ENCODE data around the gene LIN9. TPM values are rescaled to one million over a fixed set of nuclear protein-coding genes. Genes with fewer than 3 reads are reported as not detected.
"Not testable (repeated sequence)": the region's sequence is repeated elsewhere in the genome, so short reads cannot be mapped to it uniquely, and the experiment has no call there.

LIN9 gene
- total RNA-seq, 1 donor from 2014 or later = 1.3 TPM

- no peak for DNase-seq (ENCODE audit: low spot score)
Measured at GRCh38 chr1:226276077-226276682, 32.8 kb downstream of the LIN9 start.

- no peak for DNase-seq (ENCODE audit: low spot score)
Measured at GRCh38 chr1:226274138-226274537, 34.8 kb downstream of the LIN9 start.

DNA sequence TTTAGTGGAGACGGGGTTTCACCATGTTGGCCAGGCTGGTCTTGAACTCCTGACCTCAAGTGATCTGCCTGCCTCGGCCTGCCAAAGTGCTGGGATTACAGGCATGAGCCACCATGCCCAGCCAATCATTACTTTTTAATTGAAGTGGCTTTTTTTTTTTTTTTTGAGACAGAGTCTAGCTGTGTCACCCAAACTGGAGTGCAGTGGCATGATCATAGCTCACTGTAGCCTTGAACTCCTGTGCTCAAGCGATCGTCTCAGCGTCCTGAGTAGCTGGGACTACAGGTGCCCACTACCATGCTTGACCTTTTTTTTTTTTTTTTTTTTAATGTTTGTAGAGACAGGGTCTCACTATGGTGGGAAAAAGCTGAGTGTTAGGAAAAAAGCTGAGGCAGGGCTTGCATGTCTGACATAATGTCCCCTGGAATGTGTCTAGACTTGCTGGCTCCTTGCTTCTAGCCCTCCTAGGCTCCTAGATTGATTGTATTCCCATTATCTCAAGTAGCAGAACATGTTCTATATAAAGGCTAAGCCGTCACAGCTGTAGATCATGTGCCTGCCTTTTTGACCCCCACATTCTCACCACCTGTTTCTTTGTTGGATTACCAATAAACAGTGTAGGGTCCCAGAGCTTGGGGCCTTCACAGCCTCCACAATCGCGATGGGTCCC, 36.6 kb downstream of the LIN9 start:
- DNase-seq (ENCODE audit: low spot score) = not testable (repeated sequence)

- DNase-seq (ENCODE audit: low spot score) = no peak
Measured at GRCh38 chr1:226268421-226269124, 40.4 kb downstream of the LIN9 start.

- DNase-seq (ENCODE audit: low spot score) = no peak
Measured at GRCh38 chr1:226261818-226262217, 47.1 kb downstream of the LIN9 start.

- DNase-seq (ENCODE audit: low spot score) = no peak
Measured at GRCh38 chr1:226255380-226255779, 53.6 kb downstream of the LIN9 start.

DNA sequence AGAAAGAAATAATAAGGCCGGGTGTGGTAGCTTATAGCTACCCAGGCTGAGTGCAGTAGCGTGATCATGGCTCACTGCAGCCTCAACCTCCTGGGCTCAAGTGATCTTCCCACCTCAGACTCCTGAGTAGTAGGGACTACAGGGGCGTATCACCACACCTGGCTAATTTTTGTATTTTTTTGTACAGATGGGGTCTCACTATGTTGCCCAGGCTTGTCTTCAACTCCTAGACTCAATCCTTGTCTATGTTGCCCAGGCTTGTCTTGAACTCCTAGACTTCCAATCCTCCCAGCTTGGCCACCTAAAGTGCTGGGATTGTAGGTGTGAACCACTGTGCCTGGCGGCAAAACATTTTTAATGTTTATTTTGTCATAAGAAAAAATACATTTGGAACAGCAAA, 55.0 kb downstream of the LIN9 start:
- no peak for DNase-seq (ENCODE audit: low spot score)

- not testable (repeated sequence) for DNase-seq (ENCODE audit: low spot score)
Measured at GRCh38 chr1:226252841-226253240, 56.1 kb downstream of the LIN9 start.

DNA sequence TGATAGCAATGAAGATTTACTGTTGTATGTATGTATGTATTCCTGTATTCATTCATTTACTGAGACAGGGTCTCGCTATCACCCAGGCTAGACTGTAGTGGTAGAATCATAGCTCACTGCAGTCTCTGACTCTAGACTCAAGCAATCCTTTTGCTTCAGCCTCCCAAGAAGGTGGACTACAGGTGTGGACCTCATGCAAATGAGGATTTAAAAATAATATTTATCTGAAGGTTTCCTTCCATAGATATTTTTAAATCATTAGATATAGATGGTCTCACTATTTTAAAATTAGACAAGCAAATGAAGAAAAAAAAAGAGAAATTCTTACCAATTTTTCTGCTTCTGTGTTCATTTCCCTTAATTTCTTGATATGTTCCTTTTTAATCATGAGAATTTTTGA, 58.5 kb downstream of the LIN9 start:
- DNase-seq (ENCODE audit: low spot score) = no peak

- DNase-seq (ENCODE audit: low spot score) = no peak
Measured at GRCh38 chr1:226248796-226249195, 60.2 kb downstream of the LIN9 start.

DNA sequence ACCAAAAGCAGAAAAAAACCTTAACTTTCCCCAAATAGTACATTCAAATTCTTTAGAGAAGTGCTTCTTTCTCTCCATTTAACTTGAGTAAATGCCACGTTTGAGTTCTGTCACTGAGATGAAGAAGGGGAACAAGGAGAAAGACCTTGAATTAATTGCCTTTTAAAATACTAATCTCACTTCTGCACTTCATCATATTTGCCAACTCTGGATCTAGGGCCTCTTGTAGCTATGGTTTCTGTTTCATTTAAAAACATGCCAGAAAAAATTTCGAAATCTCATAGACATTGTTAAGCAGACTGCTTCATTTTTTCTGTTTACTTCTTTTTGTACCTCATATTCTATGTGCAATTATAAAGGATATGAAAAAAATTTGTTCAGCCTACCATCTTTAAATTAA, 60.9 kb downstream of the LIN9 start:
- no peak for DNase-seq (ENCODE audit: low spot score)

- DNase-seq (ENCODE audit: low spot score) = no peak
Measured at GRCh38 chr1:226239421-226239820, 69.5 kb downstream of the LIN9 start.

DNA sequence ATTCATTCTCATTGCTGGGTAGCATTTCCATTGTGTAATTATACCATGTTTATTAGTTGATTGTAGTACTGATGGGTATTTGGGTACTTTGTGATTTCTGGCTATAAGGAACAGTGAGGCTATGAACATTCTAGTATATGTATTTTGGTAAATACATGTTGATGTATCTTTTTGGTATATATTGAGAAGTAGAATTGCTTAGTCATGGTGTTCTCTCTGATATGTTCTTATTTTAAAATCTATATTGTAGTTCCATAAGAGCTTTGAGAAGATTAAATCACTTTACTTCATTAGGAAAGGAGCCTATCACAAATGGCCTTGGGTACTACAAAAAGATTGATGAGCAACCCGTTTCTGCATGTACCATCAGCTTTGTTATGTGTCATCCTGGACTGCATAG, 72.1 kb downstream of the LIN9 start:
- no peak for DNase-seq (ENCODE audit: low spot score)

DNA sequence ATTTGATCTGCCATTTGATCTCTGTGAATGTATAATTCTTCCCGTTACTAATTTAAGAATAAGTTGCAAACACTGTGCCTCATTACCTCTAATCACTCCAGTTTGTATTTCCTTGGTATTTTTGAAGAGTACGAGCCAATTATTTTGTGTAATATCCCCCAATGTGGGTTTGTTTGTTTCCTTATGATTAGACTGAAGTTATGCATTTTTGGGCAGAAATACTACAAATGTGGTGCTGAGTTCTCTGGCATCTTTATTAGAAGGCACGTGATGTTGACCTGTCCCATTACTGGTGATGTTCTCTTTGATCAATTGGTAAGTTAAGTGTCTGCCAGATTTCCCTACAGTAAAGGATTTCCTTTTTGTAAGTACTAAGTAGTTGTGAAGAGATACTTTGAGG, 75.2 kb downstream of the LIN9 start:
- DNase-seq (ENCODE audit: low spot score) = no peak

DNA sequence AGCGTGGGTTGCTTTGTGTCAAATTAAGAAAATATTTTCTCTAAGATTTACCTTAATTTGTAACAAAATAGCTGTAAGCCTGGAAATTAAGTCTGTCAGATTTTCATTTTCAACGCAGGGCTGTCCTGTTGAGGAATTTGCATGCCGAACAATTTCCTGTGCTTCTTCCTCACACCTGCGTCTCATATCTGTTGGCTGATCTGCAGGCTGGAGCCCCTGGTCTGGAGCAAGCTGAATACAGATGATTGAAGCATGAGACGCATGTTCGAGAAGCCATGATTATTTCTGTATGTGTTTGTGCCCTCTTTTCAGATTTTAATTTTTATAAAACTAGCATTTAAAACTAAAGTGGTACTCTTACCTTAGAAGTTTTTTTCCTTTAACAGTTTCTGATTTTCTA, 75.7 kb downstream of the LIN9 start:
- DNase-seq (ENCODE audit: low spot score) = no peak

DNA sequence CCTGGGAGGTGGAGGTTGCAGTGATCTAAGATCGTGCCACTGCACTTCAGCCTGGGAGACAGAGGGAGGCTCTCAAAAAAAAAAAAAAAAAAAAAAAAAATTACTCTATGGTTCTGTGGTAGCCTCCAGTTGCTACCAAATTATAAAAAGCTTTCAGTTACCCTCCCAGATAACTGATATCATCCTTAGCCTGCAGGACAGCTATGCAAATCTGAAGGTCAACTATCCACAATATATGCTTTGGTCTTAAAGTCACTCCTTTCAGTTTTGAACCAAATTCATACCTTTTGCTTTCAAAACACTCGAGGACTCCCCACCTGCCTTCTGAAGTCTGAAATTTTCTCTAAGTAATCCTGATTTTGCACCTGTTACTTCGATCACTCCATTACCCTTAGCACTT, 82.4 kb downstream of the LIN9 start:
- DNase-seq (ENCODE audit: low spot score) = no peak

GRCh38 chr1:226223786-226224244, 85.1 kb downstream of the LIN9 start:
- no peak for DNase-seq (ENCODE audit: low spot score)

GRCh38 chr1:226223157-226223785, 85.7 kb downstream of the LIN9 start, which contains the start of gene MIXL1:
TSS of gene MIXL1 (plus strand) at chr1:226223664. CDS start at chr1:226223682, 18 bp downstream.
- no peak for DNase-seq (ENCODE audit: low spot score)

DNA sequence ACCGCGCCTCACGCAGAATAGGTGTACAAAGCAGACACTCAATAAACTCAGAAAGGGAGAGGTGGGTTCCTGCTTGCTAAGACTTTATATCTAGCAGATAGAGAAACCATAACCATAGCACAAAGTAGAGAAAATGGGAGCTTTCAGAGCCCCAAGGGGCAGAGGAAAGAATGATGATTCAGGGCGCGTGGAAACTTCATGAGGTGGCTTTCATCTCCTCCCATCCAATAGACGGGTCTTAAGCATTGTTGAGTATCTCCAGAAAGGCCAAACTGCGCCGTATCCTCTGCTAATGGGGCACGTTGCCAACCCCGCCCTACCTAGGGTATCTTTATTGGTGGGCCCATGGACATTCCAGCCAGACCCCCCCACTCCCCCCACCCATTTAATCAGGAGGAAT, 86.3 kb downstream of the LIN9 start:
- DNase-seq (ENCODE audit: low spot score) = no peak

DNA sequence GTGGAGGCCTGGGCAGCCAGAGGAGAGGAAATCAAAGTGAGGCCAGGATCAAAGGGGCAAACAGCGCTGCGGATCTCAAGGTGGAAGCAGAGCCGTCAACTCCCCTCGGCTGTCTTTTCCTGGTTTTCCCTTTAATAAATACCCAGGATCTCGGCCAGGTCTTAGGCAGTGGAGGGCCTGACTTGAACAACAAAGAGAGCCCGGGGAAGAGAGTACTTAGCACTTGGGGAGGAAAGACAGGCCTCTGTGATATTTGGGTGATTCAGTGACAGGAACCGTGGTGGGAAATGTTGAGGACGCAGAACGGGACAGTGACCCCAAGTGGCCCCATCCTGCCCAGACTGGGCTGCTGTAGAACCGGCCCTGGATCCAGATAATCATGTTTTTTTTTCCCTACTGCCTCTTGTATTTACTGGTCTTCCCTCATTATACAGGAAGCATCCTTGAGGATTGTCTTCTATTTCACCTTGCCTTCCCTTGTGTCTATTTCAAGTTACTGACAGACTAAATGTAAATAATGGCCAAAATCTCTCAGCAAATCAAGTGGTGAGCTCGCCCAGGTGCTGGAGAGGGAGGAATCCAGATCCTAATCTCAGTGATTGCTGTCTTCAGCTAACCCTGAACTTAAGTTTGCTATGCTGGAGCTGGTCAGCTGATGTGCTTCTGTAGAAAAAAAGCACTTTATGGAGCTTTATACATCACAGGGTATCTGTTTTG, 88.3 kb downstream of the LIN9 start:
- no peak for DNase-seq (ENCODE audit: low spot score)

DNA sequence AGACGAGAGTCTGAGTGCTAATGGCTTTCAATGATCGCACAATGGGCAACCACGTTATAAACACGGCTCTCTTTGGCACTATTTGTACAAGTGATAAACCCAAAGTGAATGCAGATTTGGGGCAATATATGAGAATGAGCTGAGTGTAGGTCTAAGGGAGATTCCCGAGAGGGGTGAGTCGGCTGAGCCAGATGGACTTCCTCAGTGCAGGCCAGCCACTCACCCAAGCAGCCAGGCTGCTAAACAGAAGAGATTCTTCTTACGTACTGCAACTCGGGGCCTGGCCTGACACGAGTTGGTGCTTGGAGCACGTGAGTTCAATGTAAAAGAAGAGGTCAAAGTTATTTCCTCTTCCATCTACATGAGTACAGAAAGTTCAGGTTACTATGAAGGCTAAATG, 91.7 kb downstream of the LIN9 start:
- DNase-seq (ENCODE audit: low spot score) = no peak

Measured in mesenteric fat pad (tissue), 1 donor.